Daoy (cell line): Measurements from ENCODE around the gene CST4. TPM values are rescaled to one million over a fixed set of nuclear protein-coding genes. Genes with fewer than 3 reads are reported as not detected.
"Not testable (repeated sequence)": the region's sequence is repeated elsewhere in the genome, so short reads cannot be mapped to it uniquely, and the experiment has no call there.

ENCODE experiments used
- DNase-seq: peaks from one replicate; pipeline ENCODE4 v3.0.0-alpha.2; 2015; ENCODE audit warnings: low read depth
- total RNA-seq: library from RNA; depleted of rRNA; stranded (reverse); fragments of >200 nt; shearing (Covaris generic); gene quantifications from 2 replicates; pipeline ENCODE4 v1.2.3, GENCODE V29; 2014

Gene CST4
- total RNA-seq, 1 experiment from 2014 or later, result not detected

GRCh38 chr20:23661002-23661429 lies 27.8 kb downstream of the CST4 start:
- no peak for DNase-seq

- DNase-seq, result no peak
These were observed 28.6 kb downstream of the CST4 start for GRCh38 chr20:23659989-23660837.

GRCh38 chr20:23659610-23659988 lies 29.2 kb downstream of the CST4 start:
- DNase-seq, result not testable (repeated sequence)

- DNase-seq, result no peak
These were observed 29.7 kb downstream of the CST4 start for GRCh38 chr20:23658989-23659609.

GRCh38 chr20:23658336-23658735 lies 30.5 kb downstream of the CST4 start:
- no peak for DNase-seq

- DNase-seq, result no peak
These were observed 31.6 kb downstream of the CST4 start for GRCh38 chr20:23657202-23657601.

- DNase-seq, result no peak
These were observed 32.5 kb downstream of the CST4 start for GRCh38 chr20:23656372-23656771.

- no peak for DNase-seq
These were observed 33.2 kb downstream of the CST4 start for GRCh38 chr20:23655491-23656211.

GRCh38 chr20:23654717-23655116 lies 34.1 kb downstream of the CST4 start:
- DNase-seq, result no peak

GRCh38 chr20:23654000-23654399 lies 34.8 kb downstream of the CST4 start:
- DNase-seq, result no peak

- no peak for DNase-seq
These were observed 35.4 kb downstream of the CST4 start for GRCh38 chr20:23653400-23653938.

GRCh38 chr20:23652926-23653325 lies 35.9 kb downstream of the CST4 start:
- no peak for DNase-seq

- DNase-seq, result no peak
These were observed 36.5 kb downstream of the CST4 start for GRCh38 chr20:23652371-23652770.

GRCh38 chr20:23651117-23651516 lies 37.7 kb downstream of the CST4 start:
- no peak for DNase-seq

- DNase-seq, result no peak
These were observed 38.9 kb downstream of the CST4 start for GRCh38 chr20:23649830-23650417.

GRCh38 chr20:23649242-23649641 lies 39.6 kb downstream of the CST4 start:
- DNase-seq, result no peak

- DNase-seq, result no peak
These were observed 41.5 kb downstream of the CST4 start for GRCh38 chr20:23647346-23647745.

- DNase-seq, result no peak
These were observed 42.5 kb downstream of the CST4 start for GRCh38 chr20:23646106-23646873.

- DNase-seq, result no peak
These were observed 43.3 kb downstream of the CST4 start for GRCh38 chr20:23645575-23645974.

GRCh38 chr20:23644164-23644563 lies 44.7 kb downstream of the CST4 start:
- DNase-seq, result no peak

GRCh38 chr20:23643659-23644058 lies 45.2 kb downstream of the CST4 start:
- DNase-seq, result no peak
